Subcutaneous abdominal adipose tissue (tissue), 5 donors: ENCODE measurements around the gene ZNF516.

Experiments
- H3K27ac ChIP-seq: one replicate; pipeline ENCODE4 v1.7.0; 2013; ENCODE audit warnings: low read depth, mild to moderate bottlenecking, inconsistent platforms, low read length, moderate library complexity
- H3K27me3 ChIP-seq, 5 donors: one replicate each; pipeline ENCODE4 v1.7.0; 2013; ENCODE audit warnings: low read length in 5 of 5, inconsistent platforms in 1 of 5; ENCODE audit not compliant: control insufficient read depth in 5 of 5, insufficient read depth in 4 of 5
- H3K36me3 ChIP-seq, 5 donors: one replicate each; pipeline ENCODE4 v1.7.0; 2013; ENCODE audit warnings: low read length in 5 of 5; ENCODE audit not compliant: control insufficient read depth in 5 of 5, insufficient read depth in 5 of 5
- H3K4me1 ChIP-seq, 5 donors: one replicate each; pipeline ENCODE4 v1.7.0; 2013; ENCODE audit warnings: low read length in 5 of 5, mild to moderate bottlenecking in 3 of 5, moderate library complexity in 1 of 5; ENCODE audit not compliant: control insufficient read depth in 5 of 5, insufficient read depth in 5 of 5
- H3K4me3 ChIP-seq, 5 donors: one replicate each; pipeline ENCODE4 v1.7.0; 2013; ENCODE audit warnings: low read length in 5 of 5, low read depth in 1 of 5
- H3K9ac ChIP-seq, 5 donors: one replicate each; pipeline ENCODE4 v1.7.0; 2013; ENCODE audit warnings: low read length in 5 of 5, mild to moderate bottlenecking in 4 of 5, moderate library complexity in 3 of 5
- H3K9me3 ChIP-seq, 5 donors: one replicate each; pipeline ENCODE4 v1.7.0; 2013; ENCODE audit warnings: low read length in 5 of 5; ENCODE audit not compliant: control insufficient read depth in 5 of 5
- donor health status: healthy.
- donor health status: healthy.
- donor health status: healthy.
- donor health status: healthy.
- donor health status: healthy.

The ZNF516 gene

GRCh38 chr18:76514573-76514972 lies 19.5 kb upstream of the ZNF516 start:
- Histone ChIP-seq H3K36me3 (no peaks in the 10 kb centered on the region), H3K4me3 (no peak overlapping the region)

DNA sequence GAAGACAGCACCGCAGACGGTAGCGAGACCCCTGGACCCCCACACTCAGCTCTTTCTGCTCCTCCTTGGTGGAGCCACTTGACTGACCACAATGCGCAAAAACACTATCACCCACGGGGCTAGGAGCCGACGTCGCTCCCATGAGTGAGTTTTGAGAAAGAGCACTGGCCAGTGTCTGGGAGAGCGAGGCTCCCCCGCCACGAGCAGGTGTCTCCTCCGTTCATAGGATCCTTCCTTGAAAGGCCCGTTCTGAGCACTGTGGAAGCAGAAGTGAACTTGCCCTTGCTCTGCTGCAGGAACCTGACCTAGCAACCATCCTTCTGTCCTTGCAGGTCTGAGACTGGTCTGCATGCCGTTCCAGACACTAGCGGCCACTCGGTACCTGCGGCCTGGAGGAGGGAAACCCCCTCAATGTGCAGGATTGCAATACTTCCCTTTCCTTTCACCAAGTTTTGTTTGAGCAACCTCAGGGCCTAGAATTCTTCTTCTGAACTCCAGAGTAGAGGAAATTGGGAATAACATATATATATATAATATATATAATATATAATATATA lies 12.9 kb upstream of the ZNF516 start:
- Histone ChIP-seq H3K27ac (no peak overlapping the region), H3K36me3 (no peaks in the 10 kb centered on the region)

More at GRCh38 chr18:76514573-76514972, 19.5 kb upstream of the ZNF516 start:
- no peak overlapping the region for H3K27ac ChIP-seq
- peaks cover 0 to 6% (median 0%) of the 10 kb centered on the region in 5 donors for H3K27me3 ChIP-seq
- H3K9ac ChIP-seq, result no peak overlapping the region
- H3K4me1 ChIP-seq, result peaks cover 0 to 12% (median 5%) of the 10 kb centered on the region in 5 donors
- H3K9me3 ChIP-seq, result no peaks in the 10 kb centered on the region

DNA sequence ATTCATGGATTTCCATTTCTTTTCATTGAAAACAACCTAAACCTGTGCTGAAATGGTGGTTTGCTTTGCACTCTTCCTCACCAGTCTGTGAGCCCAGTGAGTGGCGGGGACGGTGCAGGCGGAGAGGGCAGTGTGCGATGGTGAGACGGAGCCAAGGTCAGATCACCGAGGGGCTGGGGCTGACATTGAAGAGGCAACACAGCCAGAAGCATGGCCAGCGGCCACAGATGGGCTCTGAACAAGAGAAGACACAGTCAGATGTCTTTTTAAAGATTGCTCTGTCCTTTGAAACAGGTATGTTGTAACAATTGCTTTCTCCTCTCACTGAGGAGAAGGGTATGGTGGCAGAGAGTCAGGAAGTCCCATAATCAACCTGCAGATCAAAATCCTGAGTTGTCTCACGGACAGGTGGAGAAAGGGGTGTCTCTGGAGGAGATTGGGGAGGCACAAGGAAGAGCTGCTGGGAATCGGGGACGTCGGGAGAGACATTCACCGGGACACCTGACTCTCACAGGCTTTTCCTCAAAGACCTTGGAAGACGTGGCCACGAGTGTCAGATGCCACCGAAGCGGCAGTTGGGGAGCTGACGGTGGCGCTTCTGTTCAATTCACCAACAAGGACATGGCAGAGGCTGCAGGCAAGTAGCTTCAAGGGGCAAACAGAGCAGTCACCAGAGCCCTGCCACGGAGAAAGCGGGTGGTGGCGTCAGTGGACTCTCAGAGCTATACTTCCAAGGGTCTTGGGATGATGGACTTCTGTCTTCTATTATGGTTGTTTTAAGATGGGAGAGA lies 12.1 kb upstream of the ZNF516 start:
- H3K36me3 ChIP-seq, result no peaks in the 10 kb centered on the region
- H3K9me3 ChIP-seq, result no peaks in the 10 kb centered on the region
- H3K27ac ChIP-seq, result no peak overlapping the region
- H3K4me1 ChIP-seq, result peaks cover 0 to 2% (median 0%) of the 10 kb centered on the region in 5 donors
- no peak overlapping the region for H3K4me3 ChIP-seq
- no peaks in the 10 kb centered on the region for H3K27me3 ChIP-seq
- no peak overlapping the region for H3K9ac ChIP-seq

More for the DNA sequence above, 12.9 kb upstream of the ZNF516 start:
- peaks cover 0 to 2% (median 0%) of the 10 kb centered on the region in 5 donors for H3K4me1 ChIP-seq
- no peaks in the 10 kb centered on the region for H3K27me3 ChIP-seq
- H3K4me3 ChIP-seq, result no peak overlapping the region
- no peaks in the 10 kb centered on the region for H3K9me3 ChIP-seq
- H3K9ac ChIP-seq, result no peak overlapping the region

GRCh38 chr18:76506395-76506794 lies 11.4 kb upstream of the ZNF516 start:
- H3K4me1 ChIP-seq, result peaks cover 0 to 2% (median 0%) of the 10 kb centered on the region in 5 donors
- no peaks in the 10 kb centered on the region for H3K9me3 ChIP-seq
- H3K27me3 ChIP-seq, result no peaks in the 10 kb centered on the region
- no peak overlapping the region for H3K9ac ChIP-seq
- no peak overlapping the region for H3K4me3 ChIP-seq
- no peak overlapping the region for H3K27ac ChIP-seq
- H3K36me3 ChIP-seq, result no peaks in the 10 kb centered on the region

DNA sequence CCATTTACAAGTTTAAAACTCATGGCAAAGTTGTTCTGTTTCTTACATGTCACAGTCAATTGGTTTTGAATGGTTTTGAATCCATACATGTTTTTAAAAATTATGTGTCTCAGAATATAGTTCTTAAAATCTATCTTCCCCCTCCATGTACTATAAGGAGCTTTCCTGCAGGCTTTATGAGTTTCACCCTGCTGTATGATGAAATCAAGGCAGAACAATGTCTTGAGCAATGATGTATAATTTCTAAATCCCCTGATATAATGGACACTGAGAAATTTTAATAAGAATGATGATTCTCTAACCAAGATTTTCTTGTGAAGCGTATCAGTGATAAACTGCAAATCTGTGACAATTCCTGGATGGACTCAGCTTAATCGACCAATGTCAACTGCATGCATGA lies 10.6 kb upstream of the ZNF516 start:
- no peaks in the 10 kb centered on the region for H3K36me3 ChIP-seq
- no peak overlapping the region for H3K27ac ChIP-seq
- H3K9me3 ChIP-seq, result no peaks in the 10 kb centered on the region
- no peak overlapping the region for H3K4me3 ChIP-seq
- H3K4me1 ChIP-seq, result peaks cover 0 to 2% (median 0%) of the 10 kb centered on the region in 5 donors
- H3K9ac ChIP-seq, result no peak overlapping the region
- H3K27me3 ChIP-seq, result no peaks in the 10 kb centered on the region

DNA sequence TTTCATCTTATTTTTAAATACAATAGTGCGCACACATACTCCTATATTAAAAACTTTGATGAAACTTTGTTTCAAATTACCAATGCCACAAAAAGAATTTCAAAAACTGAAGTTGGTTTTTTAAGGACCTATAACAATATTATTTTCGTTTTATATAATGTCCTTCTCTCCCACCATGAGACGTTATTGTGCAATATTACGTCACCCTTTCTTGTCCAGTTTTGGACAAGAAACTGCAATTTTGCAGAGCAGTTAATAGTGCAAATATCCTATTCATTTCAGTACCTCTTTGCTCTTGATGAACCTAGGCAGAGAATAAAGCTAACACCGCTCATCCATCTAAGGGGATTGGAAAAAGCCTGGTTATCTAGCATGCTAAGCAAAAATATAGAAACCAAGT lies 9.7 kb upstream of the ZNF516 start:
- no peaks in the 10 kb centered on the region for H3K36me3 ChIP-seq
- H3K9me3 ChIP-seq, result no peaks in the 10 kb centered on the region
- no peak overlapping the region for H3K27ac ChIP-seq
- no peaks in the 10 kb centered on the region for H3K27me3 ChIP-seq
- H3K4me1 ChIP-seq, result peaks cover 0 to 2% (median 0%) of the 10 kb centered on the region in 5 donors
- H3K9ac ChIP-seq, result no peak overlapping the region
- H3K4me3 ChIP-seq, result no peak overlapping the region

- peaks cover 0 to 2% (median 0%) of the 10 kb centered on the region in 5 donors for H3K4me1 ChIP-seq
- H3K27ac ChIP-seq, result no peak overlapping the region
- no peaks in the 10 kb centered on the region for H3K36me3 ChIP-seq
- no peak overlapping the region for H3K4me3 ChIP-seq
- H3K9me3 ChIP-seq, result no peaks in the 10 kb centered on the region
- no peak overlapping the region for H3K9ac ChIP-seq
- H3K27me3 ChIP-seq, result no peaks in the 10 kb centered on the region
Observed at GRCh38 chr18:76503649-76504386, 8.8 kb upstream of the ZNF516 start.

DNA sequence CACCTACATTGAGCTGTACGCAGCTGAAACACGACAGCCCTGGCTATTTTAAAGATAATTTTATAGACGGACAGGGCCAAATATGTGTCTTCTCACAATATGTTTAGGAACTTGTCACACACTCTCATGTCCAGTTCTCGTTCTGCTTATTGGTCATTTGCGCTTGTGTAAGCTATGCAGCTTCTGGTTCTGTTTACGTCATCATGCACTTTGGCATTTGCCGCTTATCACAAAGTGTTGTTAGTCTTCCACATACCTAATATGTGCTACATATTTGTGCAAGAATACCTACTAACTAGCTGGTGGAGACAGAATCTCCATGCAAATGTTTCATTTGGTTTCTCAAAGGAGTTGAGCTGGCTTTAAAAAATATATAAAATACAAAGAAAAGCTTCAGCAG lies 7.5 kb upstream of the ZNF516 start:
- no peak overlapping the region for H3K4me3 ChIP-seq
- no peaks in the 10 kb centered on the region for H3K36me3 ChIP-seq
- H3K27me3 ChIP-seq, result no peaks in the 10 kb centered on the region
- no peak overlapping the region for H3K27ac ChIP-seq
- no peaks in the 10 kb centered on the region for H3K9me3 ChIP-seq
- peaks cover 0 to 2% (median 0%) of the 10 kb centered on the region in 5 donors for H3K4me1 ChIP-seq
- H3K9ac ChIP-seq, result no peak overlapping the region

DNA sequence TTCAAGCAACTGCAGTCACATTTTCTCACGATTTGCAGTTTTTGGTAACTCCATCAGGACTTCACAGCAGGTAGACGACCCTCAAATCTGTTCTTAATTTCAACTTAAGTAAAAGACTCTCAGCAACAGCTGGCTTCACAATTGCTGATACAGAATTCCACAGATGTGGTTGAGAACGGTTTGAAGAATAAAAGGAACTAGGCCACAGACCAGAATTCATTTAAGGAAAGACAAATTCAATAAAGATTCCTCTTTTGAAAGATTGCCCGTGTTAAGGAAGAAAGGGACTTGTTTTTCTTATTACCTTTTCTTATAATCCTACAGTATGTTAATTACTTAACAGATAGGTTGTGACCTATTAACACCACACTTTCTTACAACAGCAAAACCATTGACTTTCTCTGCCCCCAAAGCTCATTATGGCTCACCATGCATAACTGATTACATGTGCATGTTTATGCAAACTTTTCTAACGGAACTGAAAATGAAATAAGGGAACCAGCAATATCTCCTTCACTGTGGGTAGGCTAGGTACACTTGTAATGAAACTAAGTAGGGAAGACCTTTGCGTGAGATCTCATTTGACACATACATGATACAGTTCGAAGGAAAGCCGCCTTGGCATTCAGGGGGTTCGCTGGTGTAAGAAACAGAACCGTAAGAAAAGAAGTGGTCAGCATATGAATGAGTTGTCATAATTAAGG lies 4.7 kb upstream of the ZNF516 start:
- Histone ChIP-seq H3K36me3 (no peaks in the 10 kb centered on the region), H3K4me3 (no peak overlapping the region), H3K27ac (no peak overlapping the region), H3K9me3 (no peaks in the 10 kb centered on the region), H3K4me1 (peaks cover 0 to 10% (median 9%) of the 10 kb centered on the region in 5 donors), H3K27me3 (peaks cover 0 to 5% (median 0%) of the 10 kb centered on the region in 5 donors), H3K9ac (no peak overlapping the region)
